Retina (tissue), 1 donor: ENCODE data around the gene TYMP.
A peak's percentile ranks its signal among the peaks of the same experiment; 100 is the strongest.

Experiments used
- DNase-seq: peaks from one replicate; pipeline ENCODE4 v3.0.0-alpha.2; 2016

Gene TYMP

GRCh38 chr22:50529897-50530579, at the start of gene TYMP:
TSS of gene TYMP (minus strand) at chr22:50530012. CDS start at chr22:50529709, 303 bp downstream.
- DNase-seq: peak; percentile 49

GRCh38 chr22:50578776-50579310, 49.0 kb upstream of the TYMP start:
- no peak for DNase-seq

GRCh38 chr22:50577987-50578775, 48.4 kb upstream of the TYMP start, which contains the start of gene CPT1B:
TSS of gene CPT1B (minus strand) at chr22:50578427. CDS start at chr22:50577915, 512 bp downstream.
- no peak for DNase-seq

GRCh38 chr22:50577697-50577986, 47.8 kb upstream of the TYMP start:
- DNase-seq: no peak

GRCh38 chr22:50576806-50577696, 47.2 kb upstream of the TYMP start:
- DNase-seq: no peak

- DNase-seq: peak; percentile 43
Observed at GRCh38 chr22:50576070-50576469, 46.3 kb upstream of the TYMP start.

- no peak for DNase-seq
Observed at GRCh38 chr22:50575426-50575941, 45.7 kb upstream of the TYMP start.

- no peak for DNase-seq
Observed at GRCh38 chr22:50574383-50574755, 44.6 kb upstream of the TYMP start.

- DNase-seq: no peak
Observed at GRCh38 chr22:50573491-50574382, 43.9 kb upstream of the TYMP start.

- DNase-seq: no peak
Observed at GRCh38 chr22:50572965-50573364, 43.2 kb upstream of the TYMP start.

GRCh38 chr22:50571264-50572175, 41.7 kb upstream of the TYMP start:
- no peak for DNase-seq

- DNase-seq: no peak
Observed at GRCh38 chr22:50570861-50571260, 41.0 kb upstream of the TYMP start.

- DNase-seq: no peak
Observed at GRCh38 chr22:50569896-50570535, 40.2 kb upstream of the TYMP start.

- no peak for DNase-seq
Observed at GRCh38 chr22:50569041-50569459, 39.2 kb upstream of the TYMP start.

GRCh38 chr22:50568626-50569025, 38.8 kb upstream of the TYMP start:
- no peak for DNase-seq

GRCh38 chr22:50567721-50568252, 38.0 kb upstream of the TYMP start:
- DNase-seq: no peak

GRCh38 chr22:50564289-50564688, 34.5 kb upstream of the TYMP start:
- DNase-seq: no peak

- DNase-seq: no peak
Observed at GRCh38 chr22:50563413-50564160, 33.8 kb upstream of the TYMP start.
